ENCODE data around the gene PI4KA.
"Not testable (repeated sequence)": the region's sequence is repeated elsewhere in the genome, so short reads cannot be mapped to it uniquely, and the experiment has no call there.

PI4KA gene

DNA sequence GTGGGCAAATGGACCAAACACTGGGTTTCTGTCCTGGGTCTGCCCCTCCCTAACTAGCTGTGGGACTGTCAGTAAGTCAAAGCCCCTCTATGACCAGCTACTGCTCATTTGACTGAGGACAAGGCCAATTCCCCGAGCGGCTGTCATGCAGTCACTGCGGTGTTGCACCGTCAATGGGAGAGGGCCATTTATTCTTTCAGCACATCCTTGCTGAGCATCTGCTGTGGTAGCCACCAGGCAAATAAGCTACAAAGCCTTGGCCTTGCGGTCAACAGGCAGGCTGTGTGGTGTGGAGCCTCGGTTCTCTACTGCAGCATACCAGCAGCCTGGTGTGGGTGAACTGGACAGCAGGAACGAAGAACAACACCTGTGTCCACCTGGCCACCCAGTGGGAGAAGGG, 110.5 kb downstream of the PI4KA start:
- DNase-seq (ENCODE audit: low spot score), result no peak

DNA sequence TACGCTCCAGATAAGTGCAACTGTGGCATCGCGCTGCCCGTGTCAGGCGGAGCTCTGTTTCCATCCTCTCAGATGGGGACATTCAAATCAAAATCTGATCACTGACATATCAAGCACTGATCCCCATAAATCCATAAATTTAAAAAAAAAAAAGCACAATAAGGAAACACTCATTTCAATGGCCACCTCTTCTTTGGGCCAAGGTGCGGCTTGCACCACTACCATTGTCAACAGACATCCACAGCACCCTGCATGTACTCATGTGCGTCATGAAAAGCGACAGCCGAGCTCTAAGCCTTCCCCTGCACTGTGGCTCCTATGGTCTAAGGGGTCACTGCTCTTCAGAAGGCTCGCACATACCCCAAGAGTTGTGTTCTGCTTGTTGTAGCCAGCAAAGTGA, 111.4 kb downstream of the PI4KA start:
- no peak for DNase-seq (ENCODE audit: low spot score)

- DNase-seq (ENCODE audit: low spot score), result no peak
These were observed 112.0 kb downstream of the PI4KA start for GRCh38 chr22:20746431-20747189.

DNA sequence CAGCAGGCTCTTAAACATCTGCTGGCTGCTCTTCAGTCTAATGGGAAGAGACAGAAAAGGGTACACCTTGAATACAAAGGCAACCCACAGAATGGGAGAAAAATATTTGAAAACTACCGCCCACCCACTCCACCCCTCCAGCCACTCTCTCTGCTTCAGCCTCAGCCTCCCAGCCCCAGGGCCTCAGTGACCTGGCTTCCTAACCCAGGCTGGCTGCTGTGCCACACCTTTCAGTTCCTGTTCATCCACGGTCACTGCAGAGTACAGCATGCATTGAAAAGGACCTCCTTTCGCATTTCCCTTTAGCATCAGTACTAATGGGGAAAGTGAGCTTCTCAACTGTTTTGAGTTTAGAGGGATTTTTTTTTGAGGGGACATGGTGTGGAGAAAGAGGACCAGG, 113.5 kb downstream of the PI4KA start:
- DNase-seq (ENCODE audit: low spot score), result no peak

GRCh38 chr22:20744456-20744855, 114.2 kb downstream of the PI4KA start:
- no peak for DNase-seq (ENCODE audit: low spot score)

- DNase-seq (ENCODE audit: low spot score), result no peak
These were observed 115.8 kb downstream of the PI4KA start for GRCh38 chr22:20742764-20743163.

GRCh38 chr22:20741634-20742581, 116.7 kb downstream of the PI4KA start:
- no peak for DNase-seq (ENCODE audit: low spot score)

DNA sequence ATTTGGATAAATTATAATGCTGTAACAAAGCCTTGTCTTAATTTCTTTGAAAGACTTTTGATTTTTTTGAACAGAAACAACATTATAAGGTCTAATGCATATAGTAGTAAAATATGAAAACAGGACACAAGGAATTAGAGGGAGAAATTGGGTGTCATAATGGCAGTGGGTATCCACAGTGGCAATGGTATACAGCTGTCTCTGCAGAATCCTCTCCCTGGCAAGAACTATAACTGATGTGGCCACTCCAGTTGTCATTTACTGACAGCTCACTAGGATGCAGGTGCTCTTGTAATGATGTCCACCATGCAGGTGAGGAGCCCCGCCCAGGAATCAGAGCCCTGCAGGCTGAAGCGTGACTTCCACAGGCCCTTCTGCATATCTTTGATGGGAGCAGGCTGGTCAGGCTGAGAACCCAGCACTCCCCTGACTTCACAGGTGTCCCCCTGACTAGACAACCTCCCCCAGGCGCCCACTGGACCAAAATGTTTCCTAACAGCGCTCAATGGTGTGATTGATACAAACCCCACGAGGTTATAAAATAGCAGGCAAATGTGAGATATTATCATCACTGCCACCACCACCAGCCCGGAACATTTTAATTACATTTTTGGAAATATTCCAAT, 117.5 kb downstream of the PI4KA start:
- DNase-seq (ENCODE audit: low spot score), result no peak

- no peak for DNase-seq (ENCODE audit: low spot score)
These were observed 118.2 kb downstream of the PI4KA start for GRCh38 chr22:20740222-20740951.

DNA sequence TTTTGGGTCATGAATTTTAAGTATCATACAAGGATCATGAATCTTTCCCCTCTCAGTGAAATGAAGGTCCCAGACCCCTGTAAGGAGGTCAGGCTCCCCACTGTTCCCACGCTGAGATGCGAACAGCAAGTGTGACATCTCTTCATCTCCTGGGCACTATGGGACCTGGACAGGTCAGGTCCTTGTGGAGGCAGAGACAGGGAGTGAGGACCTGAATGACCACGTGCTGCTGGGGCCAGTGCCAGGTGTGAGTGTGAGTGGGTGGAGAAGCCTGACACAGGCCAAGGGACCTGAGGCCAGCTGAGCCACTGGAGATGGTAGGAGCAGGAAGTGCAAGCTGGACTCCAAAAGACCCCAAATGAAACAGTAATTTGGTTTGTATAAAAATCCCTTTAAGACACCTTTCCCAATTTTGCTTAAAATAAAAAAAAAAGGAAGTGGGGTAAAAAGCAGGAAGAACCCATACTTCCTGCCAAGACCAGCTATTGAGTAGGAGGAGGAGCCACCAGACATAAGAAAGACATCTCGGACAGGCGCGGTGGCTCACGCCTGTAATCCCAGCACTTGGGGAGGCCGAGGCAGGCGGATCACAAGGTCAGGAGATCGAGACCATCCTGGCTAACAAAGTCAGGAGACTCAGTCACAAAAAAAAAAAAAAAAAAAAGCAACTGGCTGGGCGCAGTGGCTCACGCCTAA, 120.1 kb downstream of the PI4KA start:
- DNase-seq (ENCODE audit: low spot score), result no peak

- DNase-seq (ENCODE audit: low spot score), result not testable (repeated sequence)
These were observed 121.7 kb downstream of the PI4KA start for GRCh38 chr22:20736891-20737290.

DNA sequence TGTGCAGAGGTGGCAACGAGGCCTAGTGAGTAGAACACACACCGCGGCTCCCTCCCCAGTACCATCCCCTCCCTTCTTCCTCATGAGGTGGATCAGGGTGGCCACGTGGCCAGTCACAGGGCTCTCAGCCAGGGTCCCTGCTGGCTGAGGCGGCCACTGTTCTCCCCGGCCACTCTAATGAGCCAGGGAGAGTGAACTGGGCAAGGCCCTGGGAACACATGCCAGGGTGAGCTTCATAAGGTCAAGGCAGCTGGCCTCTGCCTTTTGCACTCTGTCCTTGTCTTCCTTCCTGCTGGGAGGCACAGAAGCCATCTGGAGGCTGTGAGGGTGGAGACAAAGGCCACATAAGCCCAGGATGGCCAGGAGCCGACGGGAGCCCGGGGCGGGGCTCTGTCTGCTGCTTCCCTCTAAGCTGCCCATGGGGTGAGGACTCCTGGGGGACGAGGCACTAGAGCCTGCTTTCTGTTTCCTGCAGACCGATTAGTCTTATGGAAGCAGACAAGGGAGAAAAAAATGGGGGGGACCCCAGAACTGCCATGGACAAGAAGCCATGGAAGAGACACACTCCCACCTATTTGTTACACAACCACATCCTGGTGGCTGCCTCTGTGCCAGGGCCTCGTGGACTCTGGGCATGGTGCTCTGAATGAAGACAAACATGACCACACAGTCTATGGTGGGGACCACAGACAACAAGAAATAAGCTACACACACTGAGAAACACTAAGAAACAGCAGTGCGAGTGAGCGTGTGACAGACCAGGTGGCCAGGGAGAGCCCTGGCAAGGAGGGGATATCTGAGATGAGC, 123.1 kb downstream of the PI4KA start:
- not testable (repeated sequence) for DNase-seq (ENCODE audit: low spot score)

GRCh38 chr22:20732431-20732830, 126.2 kb downstream of the PI4KA start:
- not testable (repeated sequence) for DNase-seq (ENCODE audit: low spot score)

- DNase-seq (ENCODE audit: low spot score), result no peak
These were observed 129.4 kb downstream of the PI4KA start for GRCh38 chr22:20729194-20729593.

GRCh38 chr22:20728523-20729190, 130.0 kb downstream of the PI4KA start:
- DNase-seq (ENCODE audit: low spot score), result no peak

DNA sequence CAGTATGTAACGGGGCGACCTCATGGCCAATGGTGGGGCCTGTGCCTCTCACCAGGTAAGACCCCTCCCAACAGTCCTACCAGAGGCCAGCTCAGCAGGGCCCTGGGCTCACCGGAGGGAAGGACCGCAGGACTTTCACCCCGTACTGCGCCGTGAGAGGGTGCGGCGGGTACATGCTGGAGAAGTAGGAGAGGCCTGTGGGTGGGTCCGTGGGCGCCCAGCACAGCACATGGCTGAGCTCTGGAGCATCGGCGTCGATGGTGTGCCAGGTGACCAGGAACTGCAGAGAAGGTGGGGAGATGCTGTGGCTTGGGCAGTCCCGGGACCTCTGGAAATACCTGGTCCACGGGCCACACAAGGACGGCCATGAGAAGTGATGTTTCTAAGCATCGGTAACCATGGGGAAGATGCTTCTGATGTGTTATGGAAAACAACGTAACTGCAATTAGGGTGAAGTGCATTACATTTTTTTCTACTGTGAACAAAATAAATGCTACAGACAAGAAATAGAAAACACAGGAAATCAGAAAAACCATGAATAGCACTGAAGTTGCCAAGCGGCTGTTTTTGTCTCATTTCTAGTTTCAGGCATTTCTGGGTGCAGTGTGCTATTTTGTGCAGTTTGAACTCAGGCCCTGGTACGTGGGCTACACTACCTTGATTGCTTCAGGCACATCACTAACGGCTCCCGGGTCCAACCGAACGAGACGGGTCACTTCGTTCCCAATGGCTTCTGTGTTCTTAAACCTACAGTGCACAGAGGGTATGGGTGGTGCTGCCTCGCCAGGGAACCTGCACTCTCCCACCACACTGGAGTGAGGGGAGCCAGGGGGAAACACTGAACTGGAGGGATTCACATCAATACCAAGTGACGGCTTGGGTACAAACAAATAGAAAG, 131.2 kb downstream of the PI4KA start:
- DNase-seq (ENCODE audit: low spot score), result no peak

- no peak for DNase-seq (ENCODE audit: low spot score)
These were observed 132.5 kb downstream of the PI4KA start for GRCh38 chr22:20725987-20726558.

GRCh38 chr22:20724676-20725454, 133.7 kb downstream of the PI4KA start:
- no peak for DNase-seq (ENCODE audit: low spot score)
